CD4-positive, alpha-beta T cell (primary cell): ENCODE results near the gene RRM2. TPM values are rescaled to one million over a fixed set of nuclear protein-coding genes. Genes with fewer than 3 reads are reported as not detected.

Experiments used
- ATAC-seq: fragments of 200-7000 bp; cut with Tn5 transposase; one replicate; pipeline ENCODE4 v1.10.0; 2022; ENCODE audit warnings: mild to moderate bottlenecking; ENCODE audit not compliant: poor library complexity
- CTCF ChIA-PET: fragments of 350-600 bp; sonication (Branson Sonifier 250); formaldehyde crosslinking; loops from one replicate; lab custom pipeline; 2021; ENCODE audit warnings: antibody characterized with exemption, inconsistent platforms; lab: Charles Lee
- POLR2A ChIA-PET: fragments of 350-600 bp; sonication (Branson Sonifier 250); formaldehyde crosslinking; loops from one replicate; lab custom pipeline; 2021; ENCODE audit warnings: antibody characterized with exemption, inconsistent platforms; lab: Charles Lee
- DNase-seq, 14 experiments: peaks; one replicate each; pipeline ENCODE4 v3.0.0-alpha.2; 2013 to 2020; ENCODE audit warnings: mixed read lengths in 2 of 14
- H3K27ac ChIP-seq, 2 donors: one replicate each; pipeline versions ENCODE4 v1.5.1 to v1.7.0; 2013; ENCODE audit warnings: low read length in 2 of 2, low read depth in 1 of 2, mild to moderate bottlenecking in 1 of 2
- H3K27me3 ChIP-seq, 2 experiments: 1 replicate in 1 of 2; 2 replicates in 1 of 2; pipeline versions ENCODE4 v1.6.1 to v1.7.0; 2013; ENCODE audit warnings: low read length in 2 of 2, control low read depth in 1 of 2, mild to moderate bottlenecking in 1 of 2, moderate library complexity in 1 of 2; ENCODE audit not compliant: insufficient read depth in 2 of 2, control insufficient read depth in 1 of 2
- H3K36me3 ChIP-seq: one replicate; pipeline ENCODE4 v1.6.1; 2013; ENCODE audit warnings: low read length, control low read depth; ENCODE audit not compliant: insufficient read depth
- H3K4me1 ChIP-seq: one replicate; pipeline ENCODE4 v1.6.1; 2013; ENCODE audit warnings: low read length, control low read depth; ENCODE audit not compliant: insufficient read depth
- H3K4me3 ChIP-seq: one replicate; pipeline ENCODE4 v1.5.1; 2013; ENCODE audit warnings: mild to moderate bottlenecking, low read length, moderate library complexity
- H3K9me3 ChIP-seq, 2 experiments: 1 replicate in 1 of 2; 2 replicates in 1 of 2; pipeline versions ENCODE4 v1.6.1 to v1.7.0; 2013; ENCODE audit warnings: low read length in 2 of 2, mild to moderate bottlenecking in 2 of 2, control low read depth in 1 of 2, moderate library complexity in 1 of 2; ENCODE audit not compliant: control insufficient read depth in 1 of 2, insufficient read depth in 1 of 2
- H3K27ac Mint-ChIP-seq: one replicate; pipeline ENCODE4 v1.8.0; 2020; ENCODE audit warnings: mixed read lengths
- H3K27me3 Mint-ChIP-seq: one replicate; pipeline ENCODE4 v1.8.0; 2021; ENCODE audit warnings: mixed read lengths
- H3K36me3 Mint-ChIP-seq: one replicate; pipeline ENCODE4 v1.8.0; 2021; ENCODE audit warnings: low read depth, mixed read lengths
- H3K4me1 Mint-ChIP-seq: one replicate; pipeline ENCODE4 v1.8.0; 2021; ENCODE audit warnings: low read depth, mixed read lengths
- H3K4me3 Mint-ChIP-seq: one replicate; pipeline ENCODE4 v1.8.0; 2020; ENCODE audit warnings: mild to moderate bottlenecking, mixed read lengths
- H3K9me3 Mint-ChIP-seq: one replicate; pipeline ENCODE4 v1.8.0; 2020; ENCODE audit warnings: mixed read lengths
- intact Hi-C, 2 experiments: fragments of 100-400 bp; cut with DNase I in 1 of 2; cut with micrococcal nuclease in 1 of 2; formaldehyde crosslinking; loops; one replicate each; pipeline versions ENCODE4 v1.15.1 to v1.9.0; 2023 to 2025; cut with DNase I, micrococcal nuclease
- total RNA-seq, 174 experiments: library from RNA in 2 of 174; stranded (reverse) in 2 of 174; gene quantifications; one replicate each; pipeline ENCODE4 v1.2.3 and lab custom pipeline; 2021 to 2026
- TF ChIP-seq, protein P1 (sequence below): fragments of 200-600 bp; IDR thresholded peaks from one replicate; pipeline ENCODE4 v1.8.0; 2022; ENCODE audit warnings: antibody characterized with exemption, mild to moderate bottlenecking

The RRM2 gene
- total RNA-seq, 2 experiments from 2014 or later = 1.4 to 1.6 TPM

GRCh38 chr2:10140841-10141610 is 18.5 kb downstream of the RRM2 start:
- Histone ChIP-seq H3K9me3 (peaks cover 0 to 5% of the 10 kb centered on the region in 2 experiments), H3K27me3 (no peaks in the 10 kb centered on the region), H3K36me3 (no peaks in the 10 kb centered on the region), H3K4me1 (peaks cover 22% of the 10 kb centered on the region), H3K27ac (no peak overlapping the region), H3K4me3 (no peak overlapping the region)
- intact Hi-C loops = loop anchor here (5.0 kb wide), 1 partner anchor 266 kb away; no protein-coding TSS in a partner anchor
- POLR2A ChIA-PET = interaction anchor here (1.1 to 2.2 kb wide), 2 partner anchors 268 to 283 kb away, joined by 3 to 8 read pairs; no protein-coding TSS in a partner anchor
- CTCF ChIA-PET = interaction anchor here (0.6 to 1.7 kb wide), 3 partner anchors 16 to 268 kb away, joined by 3 to 5 read pairs (median 4); no protein-coding TSS in a partner anchor
- ATAC-seq (no peak), DNase-seq (no peak)
- TF ChIP-seq, protein P1, sequence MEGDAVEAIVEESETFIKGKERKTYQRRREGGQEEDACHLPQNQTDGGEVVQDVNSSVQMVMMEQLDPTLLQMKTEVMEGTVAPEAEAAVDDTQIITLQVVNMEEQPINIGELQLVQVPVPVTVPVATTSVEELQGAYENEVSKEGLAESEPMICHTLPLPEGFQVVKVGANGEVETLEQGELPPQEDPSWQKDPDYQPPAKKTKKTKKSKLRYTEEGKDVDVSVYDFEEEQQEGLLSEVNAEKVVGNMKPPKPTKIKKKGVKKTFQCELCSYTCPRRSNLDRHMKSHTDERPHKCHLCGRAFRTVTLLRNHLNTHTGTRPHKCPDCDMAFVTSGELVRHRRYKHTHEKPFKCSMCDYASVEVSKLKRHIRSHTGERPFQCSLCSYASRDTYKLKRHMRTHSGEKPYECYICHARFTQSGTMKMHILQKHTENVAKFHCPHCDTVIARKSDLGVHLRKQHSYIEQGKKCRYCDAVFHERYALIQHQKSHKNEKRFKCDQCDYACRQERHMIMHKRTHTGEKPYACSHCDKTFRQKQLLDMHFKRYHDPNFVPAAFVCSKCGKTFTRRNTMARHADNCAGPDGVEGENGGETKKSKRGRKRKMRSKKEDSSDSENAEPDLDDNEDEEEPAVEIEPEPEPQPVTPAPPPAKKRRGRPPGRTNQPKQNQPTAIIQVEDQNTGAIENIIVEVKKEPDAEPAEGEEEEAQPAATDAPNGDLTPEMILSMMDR = no peak
- H3K27ac Mint-ChIP-seq = no peak overlapping the region
- no peaks in the 10 kb centered on the region for H3K36me3 Mint-ChIP-seq
- no peaks in the 10 kb centered on the region for H3K9me3 Mint-ChIP-seq
- H3K27me3 Mint-ChIP-seq = no peaks in the 10 kb centered on the region
- peaks cover 26% of the 10 kb centered on the region for H3K4me1 Mint-ChIP-seq
- peak overlapping the region; percentile 72 for H3K4me3 Mint-ChIP-seq

GRCh38 chr2:10141736-10142639 is 19.4 kb downstream of the RRM2 start:
- ATAC-seq = peak; percentile 76
- H3K4me1 ChIP-seq = peaks cover 22% of the 10 kb centered on the region
- H3K36me3 ChIP-seq = no peaks in the 10 kb centered on the region
- H3K9me3 ChIP-seq = peaks cover 0 to 5% of the 10 kb centered on the region in 2 experiments
- ChIA-PET POLR2A (interaction anchor here (0.6 to 2.2 kb wide), 4 partner anchors 19 to 283 kb away, joined by 3 to 8 read pairs (median 3); partner anchors contain the start of gene RRM2), CTCF (interaction anchor here (0.6 to 1.7 kb wide), 3 partner anchors 18 to 267 kb away, joined by 4 to 5 read pairs (median 4); no protein-coding TSS in a partner anchor)
- no peak overlapping the region for H3K27ac ChIP-seq
- no peaks in the 10 kb centered on the region for H3K27me3 ChIP-seq
- Mint-ChIP-seq H3K36me3 (no peaks in the 10 kb centered on the region), H3K4me3 (peak overlapping the region; percentile 16), H3K4me1 (peaks cover 26% of the 10 kb centered on the region), H3K27ac (peak overlapping the region; percentile 27), H3K9me3 (no peaks in the 10 kb centered on the region), H3K27me3 (no peaks in the 10 kb centered on the region)
- intact Hi-C loops = loop anchor here (5.0 kb wide), 1 partner anchor 265 kb away; no protein-coding TSS in a partner anchor
- DNase-seq = peak in 9 of 14 experiments; percentile 24 to 61 (median 31)
- no peak overlapping the region for H3K4me3 ChIP-seq
- TF ChIP-seq, protein P1 = peak; percentile 51

DNA sequence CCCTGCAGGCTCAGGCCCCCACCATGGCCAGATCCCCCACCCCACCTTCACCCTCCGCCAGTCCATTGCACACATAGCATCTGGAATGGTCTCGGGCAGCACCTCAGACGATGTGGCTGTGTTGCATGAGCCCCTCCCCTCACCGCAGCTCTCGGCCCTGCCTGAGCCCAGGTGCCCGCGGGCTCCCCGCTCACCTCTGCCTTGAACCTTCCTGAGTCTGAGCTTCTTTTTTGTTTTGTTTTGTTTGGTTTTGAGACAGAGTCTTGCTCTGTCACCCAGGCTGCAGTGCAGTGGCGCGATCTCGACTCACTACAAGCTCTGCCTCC is 20.1 kb downstream of the RRM2 start:
- Mint-ChIP-seq H3K36me3 (no peaks in the 10 kb centered on the region), H3K4me3 (no peak overlapping the region), H3K9me3 (no peaks in the 10 kb centered on the region), H3K27me3 (no peaks in the 10 kb centered on the region), H3K27ac (no peak overlapping the region), H3K4me1 (peaks cover 26% of the 10 kb centered on the region)
- TF ChIP-seq, protein P1 = peak; percentile 17
- Histone ChIP-seq H3K27me3 (no peaks in the 10 kb centered on the region), H3K9me3 (peaks cover 0 to 5% of the 10 kb centered on the region in 2 experiments), H3K36me3 (no peaks in the 10 kb centered on the region), H3K4me3 (no peak overlapping the region), H3K27ac (no peak overlapping the region), H3K4me1 (peaks cover 22% of the 10 kb centered on the region)
- ChIA-PET POLR2A (interaction anchor here (1.2 to 2.2 kb wide), 2 partner anchors 20 to 266 kb away, joined by 3 to 8 read pairs; partner anchors contain the start of gene RRM2), CTCF (interaction anchor here (1.4 kb wide), 1 partner anchor 18 kb away, joined by 4 read pairs; no protein-coding TSS in a partner anchor)
- DNase-seq (no peak), ATAC-seq (no peak)
- intact Hi-C loops = loop anchor here (5.0 kb wide), 1 partner anchor 265 kb away; no protein-coding TSS in a partner anchor
